B cell (primary cell): Measurements from ENCODE around the gene HPD. TPM values are rescaled to one million over a fixed set of nuclear protein-coding genes. Genes with fewer than 3 reads are reported as not detected.
A peak's percentile ranks its signal among the peaks of the same experiment; 100 is the strongest.

Experiments
- ATAC-seq: fragments of 200-7000 bp; cut with Tn5 transposase; one replicate; pipeline ENCODE4 v1.10.0; 2021; ENCODE audit warnings: low read depth, mild to moderate bottlenecking, moderate number of reproducible peaks, moderate library complexity
- CTCF ChIA-PET: fragments of 350-600 bp; sonication (Branson Sonifier 250); formaldehyde crosslinking; loops from one replicate; lab custom pipeline; 2021; ENCODE audit warnings: antibody characterized with exemption, inconsistent platforms; lab: Charles Lee
- POLR2A ChIA-PET: fragments of 350-600 bp; sonication (Branson Sonifier 250); formaldehyde crosslinking; loops from one replicate; lab custom pipeline; 2021; ENCODE audit warnings: antibody characterized with exemption; lab: Charles Lee
- DNase-seq: peaks from one replicate; pipeline ENCODE4 v3.0.0; 2013
- H2AFZ ChIP-seq: 2 replicates; pipeline ENCODE4 v1.6.1; 2012; ENCODE audit warnings: mild to moderate bottlenecking, low read depth, low read length; ENCODE audit not compliant: insufficient read depth, poor library complexity, severe bottlenecking
- H3K27ac ChIP-seq, 2 donors: 1 replicate in 1 of 2; 2 replicates in 1 of 2; pipeline ENCODE4 v1.5.1; 2012 to 2013; ENCODE audit warnings: low read length in 2 of 2, mild to moderate bottlenecking in 2 of 2, moderate library complexity in 1 of 2
- H3K27me3 ChIP-seq, 4 experiments: fragments of 200-600 bp in 1 of 4; sonication (generic) in 1 of 4; replicated peaks in 1 of 4; 1 replicate in 2 of 4; 2 replicates in 2 of 4; pipeline versions ENCODE4 v1.6.1 to v1.7.0; 2013 to 2016; ENCODE audit warnings: low read length in 3 of 4, mild to moderate bottlenecking in 2 of 4, mixed read lengths in 1 of 4, moderate library complexity in 1 of 4; ENCODE audit not compliant: insufficient read depth in 4 of 4, control insufficient read depth in 3 of 4; ENCODE audit errors: control extremely low read depth in 1 of 4
- H3K36me3 ChIP-seq, 2 experiments: replicated peaks in 1 of 2; 1 replicate in 1 of 2; 2 replicates in 1 of 2; pipeline versions ENCODE4 v1.6.1 to v1.7.1; 2013; ENCODE audit warnings: low read length in 1 of 2; ENCODE audit not compliant: insufficient read depth in 2 of 2, control insufficient read depth in 1 of 2; ENCODE audit errors: control extremely low read depth in 1 of 2, extremely low read depth in 1 of 2
- H3K4me1 ChIP-seq, 2 donors: fragments of 200-600 bp in 1 of 2; sonication (generic) in 1 of 2; 1 replicate in 1 of 2; 2 replicates in 1 of 2; pipeline versions ENCODE4 v1.5.1 to v1.6.1; 2013 to 2017; ENCODE audit warnings: low read length in 2 of 2; ENCODE audit not compliant: control insufficient read depth in 2 of 2, insufficient read depth in 2 of 2
- H3K4me2 ChIP-seq: replicated peaks from 2 replicates; pipeline ENCODE3; 2012; ENCODE audit warnings: mild to moderate bottlenecking, low read depth, low read length; ENCODE audit not compliant: poor library complexity, severe bottlenecking
- H3K4me3 ChIP-seq, 5 experiments: fragments of 200-600 bp in 1 of 5; sonication (generic) in 1 of 5; 1 replicate in 3 of 5; 2 replicates in 2 of 5; pipeline versions ENCODE4 v1.5.1 to v1.7.0; 2011 to 2016; ENCODE audit warnings: low read length in 4 of 5, mild to moderate bottlenecking in 4 of 5, low read depth in 2 of 5, control low read depth in 1 of 5, moderate library complexity in 1 of 5; ENCODE audit not compliant: insufficient read depth in 1 of 5; ENCODE audit errors: control extremely low read depth in 1 of 5, extremely low read depth in 1 of 5
- H3K79me2 ChIP-seq: fragments of 200-600 bp; sonication (generic); one replicate; pipeline ENCODE4 v1.6.0; 2016; ENCODE audit warnings: low read length; ENCODE audit not compliant: control insufficient read depth, insufficient read depth
- H3K9ac ChIP-seq: fragments of 200-600 bp; sonication (generic); 2 replicates; pipeline ENCODE4 v1.6.1; 2017; ENCODE audit warnings: mild to moderate bottlenecking, low read length, moderate library complexity
- H3K9me3 ChIP-seq, 3 donors: one replicate each; pipeline versions ENCODE4 v1.6.1 to v1.7.1; 2013; ENCODE audit warnings: low read length in 2 of 3; ENCODE audit not compliant: control insufficient read depth in 2 of 3, insufficient read depth in 1 of 3; ENCODE audit errors: control extremely low read depth in 1 of 3
- H4K20me1 ChIP-seq: 2 replicates; pipeline ENCODE4 v1.6.0; 2012; ENCODE audit warnings: mild to moderate bottlenecking, low read length; ENCODE audit not compliant: insufficient read depth, control insufficient read depth, poor library complexity, severe bottlenecking
- H3K27ac Mint-ChIP-seq: one replicate; pipeline ENCODE4 v1.8.0; 2021; ENCODE audit warnings: mixed read lengths
- H3K27me3 Mint-ChIP-seq: one replicate; pipeline ENCODE4 v1.8.0; 2021; ENCODE audit warnings: mixed read lengths
- H3K4me1 Mint-ChIP-seq: one replicate; pipeline ENCODE4 v1.8.0; 2021; ENCODE audit warnings: mixed read lengths
- H3K4me3 Mint-ChIP-seq: one replicate; pipeline ENCODE4 v1.8.0; 2021; ENCODE audit warnings: mixed read lengths
- H3K9me3 Mint-ChIP-seq: one replicate; pipeline ENCODE4 v1.8.0; 2022; ENCODE audit warnings: mixed read lengths; ENCODE audit not compliant: insufficient read depth
- CTCF ChIP-seq: fragments of 200-600 bp; IDR thresholded peaks from one replicate; pipeline ENCODE4 v1.8.0; 2022; ENCODE audit warnings: antibody characterized with exemption, mild to moderate bottlenecking
- EZH2 ChIP-seq: IDR thresholded peaks from 2 replicates; pipeline ENCODE4 v1.6.1; 2012; ENCODE audit warnings: borderline replicate concordance, low read depth, mild to moderate bottlenecking, moderate library complexity, low read length; ENCODE audit not compliant: insufficient read depth, poor library complexity, severe bottlenecking
- WGBS: methylation state at CpG from one replicate; pipeline ENCODE4 v1.1.5; 2013; ENCODE audit warnings: missing lambda C conversion rate; ENCODE audit not compliant: insufficient coverage; 5-methylcytosine and 5-hydroxymethylcytosine counted together
- intact Hi-C: fragments of 100-400 bp; cut with micrococcal nuclease; formaldehyde crosslinking; loops from one replicate; pipeline ENCODE4 v1.10.0; 2022
- polyA plus RNA-seq: library from polyadenylated mRNA; depleted of rRNA; stranded (reverse); fragments of >200 nt; gene quantifications from 2 replicates; pipeline ENCODE4 v1.2.3, GENCODE V29; 2012
- total RNA-seq, 2 donors: library from RNA; stranded (reverse); fragments of 120-200 nt in 1 of 2; gene quantifications; 1 replicate in 1 of 2; 2 replicates in 1 of 2; pipeline versions ENCODE4 v1.2.3 to v1.2.4, GENCODE V29; 2013 to 2022

Gene HPD
- total and polyA plus RNA-seq, 2 donors (not counting 1 experiment from before 2014, with no cell fraction given) = not detected

- Histone ChIP-seq H3K4me2 (no peak overlapping the region), H2AFZ (no peak overlapping the region), H3K79me2 (peaks cover 28% of the 10 kb centered on the region), H3K27me3 (no peaks in the 10 kb centered on the region), H3K36me3 (peaks cover 1 to 81% of the 10 kb centered on the region in 2 experiments), H3K4me1 (no peaks in the 10 kb centered on the region), H3K9ac (no peak overlapping the region), H3K9me3 (no peaks in the 10 kb centered on the region), H3K27ac (no peak overlapping the region), H3K4me3 (no peak overlapping the region), H4K20me1 (peaks cover 62% of the 10 kb centered on the region)
- no peak for DNase-seq
- Mint-ChIP-seq H3K4me1 (no peaks in the 10 kb centered on the region), H3K27ac (peak overlapping the region; percentile 37), H3K4me3 (no peak overlapping the region), H3K9me3 (no peaks in the 10 kb centered on the region), H3K27me3 (no peaks in the 10 kb centered on the region)
- TF ChIP-seq EZH2 = no peak
- no peak for ATAC-seq
- intact Hi-C loops = no loop called here
- 96% methylated on average over 18 of the region's 18 CpGs for WGBS
- CTCF ChIA-PET = interaction anchor here (1.8 to 3.5 kb wide), 3 partner anchors 15 to 54 kb away, joined by 5 to 16 read pairs (median 11); no protein-coding TSS in a partner anchor
- POLR2A ChIA-PET = no interaction called here
These were observed 32.1 kb downstream of the HPD start for GRCh38 chr12:121826318-121827150.

DNA sequence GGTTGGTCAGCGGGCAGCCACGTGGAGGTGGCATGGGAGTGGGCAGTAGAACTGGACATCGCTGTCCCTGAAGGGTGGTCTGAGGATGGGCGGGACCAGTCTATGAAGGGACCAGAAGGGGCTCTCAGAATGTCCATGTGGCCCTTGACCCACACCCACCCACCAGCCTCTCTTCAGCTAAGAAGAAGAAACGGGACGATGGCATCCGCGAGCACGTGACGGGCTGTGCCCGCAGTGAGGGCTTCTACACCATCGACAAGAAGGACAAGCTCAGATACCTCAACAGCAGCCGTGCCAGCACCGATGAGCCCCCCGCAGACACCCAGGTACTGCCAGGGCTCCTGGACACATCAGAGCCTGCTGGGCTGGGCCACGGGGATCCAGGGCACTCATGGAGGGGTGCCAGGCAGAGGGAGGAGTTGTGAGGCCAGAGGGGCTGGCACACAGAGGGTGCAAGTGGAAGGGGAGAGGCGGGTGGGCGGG, 33.6 kb downstream of the HPD start:
- intact Hi-C loops = no loop called here
- peaks cover 30% of the 10 kb centered on the region for H3K79me2 ChIP-seq
- Mint-ChIP-seq H3K4me3 (no peak overlapping the region), H3K27ac (no peak overlapping the region), H3K4me1 (no peaks in the 10 kb centered on the region), H3K27me3 (no peaks in the 10 kb centered on the region), H3K9me3 (no peaks in the 10 kb centered on the region)
- ATAC-seq (no peak), DNase-seq (no peak)
- over 99% methylated on average over 14 of the region's 18 CpGs for WGBS
- POLR2A ChIA-PET = no interaction called here
- no peak overlapping the region for H3K9ac ChIP-seq
- TF ChIP-seq CTCF (no peak), EZH2 (no peak)
- no peak overlapping the region for H3K4me3 ChIP-seq
- no peaks in the 10 kb centered on the region for H3K27me3 ChIP-seq
- peaks cover 1 to 81% of the 10 kb centered on the region in 2 experiments for H3K36me3 ChIP-seq
- no peaks in the 10 kb centered on the region for H3K9me3 ChIP-seq
- CTCF ChIA-PET = interaction anchor here (1.7 to 3.5 kb wide), 3 partner anchors 14 to 30 kb away, joined by 4 to 16 read pairs (median 11); no protein-coding TSS in a partner anchor
- H3K27ac ChIP-seq = no peak overlapping the region
- no peaks in the 10 kb centered on the region for H3K4me1 ChIP-seq
- peaks cover 67% of the 10 kb centered on the region for H4K20me1 ChIP-seq
- no peak overlapping the region for H2AFZ ChIP-seq
- no peak overlapping the region for H3K4me2 ChIP-seq
